ENCODE measurements around the gene MEIKIN.

GRCh38 chr5:131906668-131907067 lies 38.8 kb downstream of the MEIKIN start:
- TF ChIP-seq POLR2A (IDR thresholded peaks at IDR 0.05): no peak
- TF ChIP-seq CTCF (IDR thresholded peaks at IDR 0.05): no peak
